ENCODE measurements around the gene PCNX3.

Gene PCNX3

GRCh38 chr11:65616575-65617001 is 1.0 kb downstream of the PCNX3 start:
- DNase-seq (ENCODE audit: low read depth), result no peak
- H3K4me3 ChIP-seq (ENCODE audit: low read depth, low read length), result peak overlapping the region; percentile 98
- no peak for TF ChIP-seq CTCF (IDR thresholded peaks at IDR 0.05; ENCODE audit: control insufficient read depth, extremely low read depth, insufficient read depth)

GRCh38 chr11:65617136-65617850 is 1.7 kb downstream of the PCNX3 start:
- peak overlapping the region; percentile 98 for H3K4me3 ChIP-seq (ENCODE audit: low read depth, low read length)
- no peak for DNase-seq (ENCODE audit: low read depth)
- no peak for TF ChIP-seq CTCF (IDR thresholded peaks at IDR 0.05; ENCODE audit: control insufficient read depth, extremely low read depth, insufficient read depth)

- DNase-seq (ENCODE audit: low read depth), result no peak
- no peak for TF ChIP-seq CTCF (IDR thresholded peaks at IDR 0.05; ENCODE audit: control insufficient read depth, extremely low read depth, insufficient read depth)
- no peak overlapping the region for H3K4me3 ChIP-seq (ENCODE audit: low read depth, low read length)
Measured at GRCh38 chr11:65617990-65618751, 2.6 kb downstream of the PCNX3 start.

GRCh38 chr11:65618763-65619162 is 3.2 kb downstream of the PCNX3 start:
- H3K4me3 ChIP-seq (ENCODE audit: low read depth, low read length), result no peak overlapping the region
- no peak for DNase-seq (ENCODE audit: low read depth)
- no peak for TF ChIP-seq CTCF (IDR thresholded peaks at IDR 0.05; ENCODE audit: control insufficient read depth, extremely low read depth, insufficient read depth)

- H3K4me3 ChIP-seq (ENCODE audit: low read depth, low read length), result no peak overlapping the region
- TF ChIP-seq CTCF (IDR thresholded peaks at IDR 0.05; ENCODE audit: control insufficient read depth, extremely low read depth, insufficient read depth), result no peak
- DNase-seq (ENCODE audit: low read depth), result no peak
Measured at GRCh38 chr11:65619281-65619928, 3.8 kb downstream of the PCNX3 start.

- no peak for TF ChIP-seq CTCF (IDR thresholded peaks at IDR 0.05; ENCODE audit: control insufficient read depth, extremely low read depth, insufficient read depth)
- DNase-seq (ENCODE audit: low read depth), result no peak
- H3K4me3 ChIP-seq (ENCODE audit: low read depth, low read length), result no peak overlapping the region
Measured at GRCh38 chr11:65620666-65621065, 5.1 kb downstream of the PCNX3 start.

All from LNCaP clone FGC (cell line).